ENCODE data around the gene MKNK2. TPM values are rescaled to one million over a fixed set of nuclear protein-coding genes. Genes with fewer than 3 reads are reported as not detected.

Gene MKNK2
- total and polyA plus RNA-seq, 10 of the 15 experiments (the other 5 are each of a cell fraction or from before 2014, with no cell fraction given): 9.6 to 365 (median 69.9) TPM

DNA sequence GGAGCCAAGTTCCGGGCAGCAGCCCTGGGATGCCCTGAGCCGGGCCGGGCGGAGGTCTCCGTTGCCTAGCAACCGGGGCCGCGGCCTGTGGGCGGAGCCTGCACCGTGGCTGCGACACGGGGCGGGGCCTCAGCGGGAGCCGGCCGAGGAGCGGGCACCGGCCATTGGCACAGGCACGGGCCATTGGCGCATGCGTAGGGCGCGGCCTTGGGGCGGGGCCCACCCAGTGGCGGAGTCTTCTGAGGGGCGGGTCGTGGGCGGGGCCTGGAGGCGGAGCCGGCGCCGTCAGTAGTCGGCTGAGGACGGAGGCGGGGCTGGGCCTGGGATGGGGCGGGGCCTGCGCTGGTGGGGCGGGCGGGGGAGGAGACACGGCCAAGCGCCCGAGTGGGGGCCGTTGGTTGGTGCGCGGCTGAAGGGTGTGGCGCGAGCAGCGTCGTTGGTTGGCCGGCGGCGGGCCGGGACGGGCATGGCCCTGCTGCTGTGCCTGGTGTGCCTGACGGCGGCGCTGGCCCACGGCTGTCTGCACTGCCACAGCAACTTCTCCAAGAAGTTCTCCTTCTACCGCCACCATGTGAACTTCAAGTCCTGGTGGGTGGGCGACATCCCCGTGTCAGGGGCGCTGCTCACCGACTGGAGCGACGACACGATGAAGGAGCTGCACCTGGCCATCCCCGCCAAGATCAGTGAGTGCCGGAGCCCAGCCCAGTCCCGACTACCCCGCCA is 45.6 kb upstream of the MKNK2 start, which contains the start of gene IZUMO4 (continued):
- TF ChIP-seq KAT2A (conservative IDR thresholded peaks at IDR 0.05; ENCODE audit: control insufficient read depth, low read depth, low read length) (no peak), ASH2L (IDR thresholded peaks at IDR 0.05; ENCODE audit: borderline replicate concordance, low read depth) (no peak), ZNF274 (IDR thresholded peaks at IDR 0.05; ENCODE audit: insufficient read depth, insufficient read length) (no peak), FOS (IDR thresholded peaks at IDR 0.05; ENCODE audit: borderline replicate concordance, extremely low read depth, insufficient read length) (no peak), PAX5 (IDR thresholded peaks at IDR 0.05; ENCODE audit: borderline replicate concordance, low read depth, low read length) (no peak), RAD21 (IDR thresholded peaks at IDR 0.05; ENCODE audit: insufficient read depth, low read depth, low read length) (no peak), NFYA (IDR thresholded peaks at IDR 0.05; ENCODE audit: borderline replicate concordance, low read depth, low read length) (no peak), SPI1 (IDR thresholded peaks at IDR 0.05; ENCODE audit: borderline replicate concordance, insufficient read depth, low read depth, low read length) (no peak), YY1 (IDR thresholded peaks at IDR 0.05; ENCODE audit: low read depth, low read length) (no peak), CHD1 (IDR thresholded peaks at IDR 0.05; ENCODE audit: low read depth, low read length) (no peak), KDM1A (IDR thresholded peaks at IDR 0.05; ENCODE audit: borderline replicate concordance) (no peak), HCFC1 (IDR thresholded peaks at IDR 0.05; ENCODE audit: low read length) (no peak), ZNF384 (IDR thresholded peaks at IDR 0.05; ENCODE audit: borderline replicate concordance, low read depth, low read length) (no peak), ZNF207 (IDR thresholded peaks at IDR 0.05; ENCODE audit: borderline replicate concordance) (no peak; the same call in none of the 2 replicates), ZNF622 (IDR thresholded peaks at IDR 0.05) (no peak)
- TF ChIP-seq, protein P1, sequence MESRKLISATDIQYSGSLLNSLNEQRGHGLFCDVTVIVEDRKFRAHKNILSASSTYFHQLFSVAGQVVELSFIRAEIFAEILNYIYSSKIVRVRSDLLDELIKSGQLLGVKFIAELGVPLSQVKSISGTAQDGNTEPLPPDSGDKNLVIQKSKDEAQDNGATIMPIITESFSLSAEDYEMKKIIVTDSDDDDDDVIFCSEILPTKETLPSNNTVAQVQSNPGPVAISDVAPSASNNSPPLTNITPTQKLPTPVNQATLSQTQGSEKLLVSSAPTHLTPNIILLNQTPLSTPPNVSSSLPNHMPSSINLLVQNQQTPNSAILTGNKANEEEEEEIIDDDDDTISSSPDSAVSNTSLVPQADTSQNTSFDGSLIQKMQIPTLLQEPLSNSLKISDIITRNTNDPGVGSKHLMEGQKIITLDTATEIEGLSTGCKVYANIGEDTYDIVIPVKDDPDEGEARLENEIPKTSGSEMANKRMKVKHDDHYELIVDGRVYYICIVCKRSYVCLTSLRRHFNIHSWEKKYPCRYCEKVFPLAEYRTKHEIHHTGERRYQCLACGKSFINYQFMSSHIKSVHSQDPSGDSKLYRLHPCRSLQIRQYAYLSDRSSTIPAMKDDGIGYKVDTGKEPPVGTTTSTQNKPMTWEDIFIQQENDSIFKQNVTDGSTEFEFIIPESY (IDR thresholded peaks at IDR 0.05): no peak
- TF ChIP-seq, protein P2, sequence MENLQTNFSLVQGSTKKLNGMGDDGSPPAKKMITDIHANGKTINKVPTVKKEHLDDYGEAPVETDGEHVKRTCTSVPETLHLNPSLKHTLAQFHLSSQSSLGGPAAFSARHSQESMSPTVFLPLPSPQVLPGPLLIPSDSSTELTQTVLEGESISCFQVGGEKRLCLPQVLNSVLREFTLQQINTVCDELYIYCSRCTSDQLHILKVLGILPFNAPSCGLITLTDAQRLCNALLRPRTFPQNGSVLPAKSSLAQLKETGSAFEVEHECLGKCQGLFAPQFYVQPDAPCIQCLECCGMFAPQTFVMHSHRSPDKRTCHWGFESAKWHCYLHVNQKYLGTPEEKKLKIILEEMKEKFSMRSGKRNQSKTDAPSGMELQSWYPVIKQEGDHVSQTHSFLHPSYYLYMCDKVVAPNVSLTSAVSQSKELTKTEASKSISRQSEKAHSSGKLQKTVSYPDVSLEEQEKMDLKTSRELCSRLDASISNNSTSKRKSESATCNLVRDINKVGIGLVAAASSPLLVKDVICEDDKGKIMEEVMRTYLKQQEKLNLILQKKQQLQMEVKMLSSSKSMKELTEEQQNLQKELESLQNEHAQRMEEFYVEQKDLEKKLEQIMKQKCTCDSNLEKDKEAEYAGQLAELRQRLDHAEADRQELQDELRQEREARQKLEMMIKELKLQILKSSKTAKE (IDR thresholded peaks at IDR 0.05; ENCODE audit: low read depth, poor library complexity, severe bottlenecking): no peak
- TF ChIP-seq, protein P3, sequence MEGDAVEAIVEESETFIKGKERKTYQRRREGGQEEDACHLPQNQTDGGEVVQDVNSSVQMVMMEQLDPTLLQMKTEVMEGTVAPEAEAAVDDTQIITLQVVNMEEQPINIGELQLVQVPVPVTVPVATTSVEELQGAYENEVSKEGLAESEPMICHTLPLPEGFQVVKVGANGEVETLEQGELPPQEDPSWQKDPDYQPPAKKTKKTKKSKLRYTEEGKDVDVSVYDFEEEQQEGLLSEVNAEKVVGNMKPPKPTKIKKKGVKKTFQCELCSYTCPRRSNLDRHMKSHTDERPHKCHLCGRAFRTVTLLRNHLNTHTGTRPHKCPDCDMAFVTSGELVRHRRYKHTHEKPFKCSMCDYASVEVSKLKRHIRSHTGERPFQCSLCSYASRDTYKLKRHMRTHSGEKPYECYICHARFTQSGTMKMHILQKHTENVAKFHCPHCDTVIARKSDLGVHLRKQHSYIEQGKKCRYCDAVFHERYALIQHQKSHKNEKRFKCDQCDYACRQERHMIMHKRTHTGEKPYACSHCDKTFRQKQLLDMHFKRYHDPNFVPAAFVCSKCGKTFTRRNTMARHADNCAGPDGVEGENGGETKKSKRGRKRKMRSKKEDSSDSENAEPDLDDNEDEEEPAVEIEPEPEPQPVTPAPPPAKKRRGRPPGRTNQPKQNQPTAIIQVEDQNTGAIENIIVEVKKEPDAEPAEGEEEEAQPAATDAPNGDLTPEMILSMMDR (IDR thresholded peaks at IDR 0.05 in 2 of 3, conservative IDR thresholded peaks at IDR 0.05 in 1 of 3; ENCODE audit: control insufficient read depth in 2 of 3, extremely low read depth in 1 of 3, insufficient read depth in 1 of 3, low read depth in 3 of 3, low read length in 3 of 3): peak; percentile 41 to 73 (median 54)
- TF ChIP-seq, protein P4, sequence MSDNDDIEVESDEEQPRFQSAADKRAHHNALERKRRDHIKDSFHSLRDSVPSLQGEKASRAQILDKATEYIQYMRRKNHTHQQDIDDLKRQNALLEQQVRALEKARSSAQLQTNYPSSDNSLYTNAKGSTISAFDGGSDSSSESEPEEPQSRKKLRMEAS (IDR thresholded peaks at IDR 0.05; ENCODE audit: low read depth, low read length): no peak
- TF ChIP-seq, protein P5, sequence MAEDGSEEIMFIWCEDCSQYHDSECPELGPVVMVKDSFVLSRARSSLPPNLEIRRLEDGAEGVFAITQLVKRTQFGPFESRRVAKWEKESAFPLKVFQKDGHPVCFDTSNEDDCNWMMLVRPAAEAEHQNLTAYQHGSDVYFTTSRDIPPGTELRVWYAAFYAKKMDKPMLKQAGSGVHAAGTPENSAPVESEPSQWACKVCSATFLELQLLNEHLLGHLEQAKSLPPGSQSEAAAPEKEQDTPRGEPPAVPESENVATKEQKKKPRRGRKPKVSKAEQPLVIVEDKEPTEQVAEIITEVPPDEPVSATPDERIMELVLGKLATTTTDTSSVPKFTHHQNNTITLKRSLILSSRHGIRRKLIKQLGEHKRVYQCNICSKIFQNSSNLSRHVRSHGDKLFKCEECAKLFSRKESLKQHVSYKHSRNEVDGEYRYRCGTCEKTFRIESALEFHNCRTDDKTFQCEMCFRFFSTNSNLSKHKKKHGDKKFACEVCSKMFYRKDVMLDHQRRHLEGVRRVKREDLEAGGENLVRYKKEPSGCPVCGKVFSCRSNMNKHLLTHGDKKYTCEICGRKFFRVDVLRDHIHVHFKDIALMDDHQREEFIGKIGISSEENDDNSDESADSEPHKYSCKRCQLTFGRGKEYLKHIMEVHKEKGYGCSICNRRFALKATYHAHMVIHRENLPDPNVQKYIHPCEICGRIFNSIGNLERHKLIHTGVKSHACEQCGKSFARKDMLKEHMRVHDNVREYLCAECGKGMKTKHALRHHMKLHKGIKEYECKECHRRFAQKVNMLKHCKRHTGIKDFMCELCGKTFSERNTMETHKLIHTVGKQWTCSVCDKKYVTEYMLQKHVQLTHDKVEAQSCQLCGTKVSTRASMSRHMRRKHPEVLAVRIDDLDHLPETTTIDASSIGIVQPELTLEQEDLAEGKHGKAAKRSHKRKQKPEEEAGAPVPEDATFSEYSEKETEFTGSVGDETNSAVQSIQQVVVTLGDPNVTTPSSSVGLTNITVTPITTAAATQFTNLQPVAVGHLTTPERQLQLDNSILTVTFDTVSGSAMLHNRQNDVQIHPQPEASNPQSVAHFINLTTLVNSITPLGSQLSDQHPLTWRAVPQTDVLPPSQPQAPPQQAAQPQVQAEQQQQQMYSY (CRISPR knock-in tag; IDR thresholded peaks at IDR 0.05): no peak
